ENCODE measurements around the gene LRMDA. TPM values are rescaled to one million over a fixed set of nuclear protein-coding genes. Genes with fewer than 3 reads are reported as not detected.

The LRMDA gene
- total and polyA plus RNA-seq, 2 of the 8 experiments (the other 6 are each of a cell fraction or from before 2014, with no cell fraction given), result 0.86 to 2.8 TPM

GRCh38 chr10:75999001-75999400 lies 567.6 kb downstream of the LRMDA start:
- no peak overlapping the region for H2AK5ac ChIP-seq (ENCODE audit: low read depth, low read length)
- H4K91ac ChIP-seq (replicated peaks; ENCODE audit: insufficient read length, low read length), result no peak overlapping the region
- H3K4me1 ChIP-seq (replicated peaks in 1 of 4; ENCODE audit: control insufficient read depth in 3 of 4, insufficient read depth in 4 of 4, low read length in 3 of 4), result peaks cover 2 to 9% (median 4%) of the 10 kb centered on the region in 4 experiments; a peak in 4 of 7 replicates
- no peak overlapping the region for H2BK15ac ChIP-seq (ENCODE audit: low read length)
- H2BK20ac ChIP-seq (ENCODE audit: low read length), result no peak overlapping the region
- no peaks in the 10 kb centered on the region for H3K79me2 ChIP-seq (ENCODE audit: control insufficient read depth in 1 of 2, insufficient read depth in 2 of 2, low read length in 2 of 2)
- H4K20me1 ChIP-seq (replicated peaks in 1 of 2; ENCODE audit: control insufficient read depth in 1 of 2, insufficient read depth in 2 of 2, low read length in 2 of 2), result no peaks in the 10 kb centered on the region
- H2BK12ac ChIP-seq (ENCODE audit: low read depth, low read length), result no peak overlapping the region
- H3K9ac ChIP-seq (replicated peaks in 1 of 4; ENCODE audit: extremely low read depth in 1 of 4, low read depth in 3 of 4, low read length in 3 of 4), result no peak overlapping the region; a peak in 1 of 7 replicates
- H3K4me2 ChIP-seq (ENCODE audit: insufficient read depth in 1 of 2, low read depth in 2 of 2, low read length in 2 of 2), result no peak overlapping the region
- WGBS, 2 experiments (ENCODE audit: extremely low coverage in 1 of 2, insufficient coverage in 1 of 2, insufficient read length in 1 of 2, insufficient replicate concordance in 2 of 2, low coverage in 1 of 2, low lambda C conversion rate in 2 of 2, missing lambda C conversion rate in 1 of 2), result 97% methylated on average over 2 of the region's 2 CpGs; no CpG with 5 or more reads in 1 of the 2 experiments
- no peak overlapping the region for H3K27ac ChIP-seq (ENCODE audit: low read depth, low read length)
- ChIA-PET CTCF (ENCODE audit: partially characterized antibody) (interaction anchor here (0.8 to 1.5 kb wide), 5 partner anchors 28 to 410 kb away, joined by 3 to 7 read pairs (median 3); no protein-coding TSS in a partner anchor), POLR2A (ENCODE audit: partially characterized antibody) (interaction anchor here (0.6 kb wide), 1 partner anchor 458 kb away, joined by 3 read pairs; no protein-coding TSS in a partner anchor)
- H2AFZ ChIP-seq (ENCODE audit: low read length), result no peak overlapping the region
- no peak overlapping the region for H4K8ac ChIP-seq (ENCODE audit: extremely low read depth, insufficient read depth, low read length)
- no peaks in the 10 kb centered on the region; the same call in 1 of the 2 replicates for H3K79me1 ChIP-seq (ENCODE audit: low read depth, low read length)
- H3K4ac ChIP-seq (replicated peaks; ENCODE audit: insufficient read length, low read depth, low read length), result no peak overlapping the region
- no peak overlapping the region for H3K4me3 ChIP-seq (ENCODE audit: extremely low read depth in 1 of 4, insufficient read depth in 2 of 4, low read depth in 3 of 4, low read length in 4 of 4)
- H3K14ac ChIP-seq (ENCODE audit: insufficient read length), result no peak overlapping the region
- no peak overlapping the region for H3K23ac ChIP-seq (ENCODE audit: insufficient read length)
- DNase-seq (ENCODE audit: low read depth in 1 of 2, low spot score in 2 of 2) (no peak), FAIRE-seq (no peak)
- no peak overlapping the region for H2BK120ac ChIP-seq (replicated peaks; ENCODE audit: low read depth, low read length)
- no peaks in the 10 kb centered on the region for H3K9me3 ChIP-seq (ENCODE audit: insufficient read depth in 2 of 2, low read depth in 1 of 2, low read length in 1 of 2)
- H4K5ac ChIP-seq (ENCODE audit: insufficient read length, low read depth, low read length), result no peak overlapping the region
- H3K27me3 ChIP-seq (replicated peaks in 1 of 4; ENCODE audit: control insufficient read depth in 3 of 4, extremely low read depth in 1 of 4, insufficient read depth in 3 of 4, low read length in 3 of 4), result no peaks in the 10 kb centered on the region; a peak in 2 of 7 replicates
- H3K23me2 ChIP-seq (ENCODE audit: low read depth, low read length), result no peaks in the 10 kb centered on the region
- no peaks in the 10 kb centered on the region for H3K36me3 ChIP-seq (ENCODE audit: control insufficient read depth in 2 of 4, insufficient read depth in 4 of 4, low read length in 3 of 4)
- H2BK5ac ChIP-seq (ENCODE audit: low read depth, low read length), result no peak overlapping the region
- H3K18ac ChIP-seq (ENCODE audit: extremely low read depth, low read length), result no peak overlapping the region
- no peak overlapping the region for H3K56ac ChIP-seq (replicated peaks; ENCODE audit: insufficient read length, low read depth, low read length)
- TF ChIP-seq GABPA (IDR thresholded peaks at IDR 0.05; ENCODE audit: borderline replicate concordance, insufficient read depth, low read length), result no peak
- TF ChIP-seq MAX (IDR thresholded peaks at IDR 0.05), result no peak
- TF ChIP-seq TCF12 (IDR thresholded peaks at IDR 0.05; ENCODE audit: low read depth, low read length), result no peak
- TF ChIP-seq KDM5A (IDR thresholded peaks at IDR 0.05; ENCODE audit: low read length), result no peak
- no peak for TF ChIP-seq USF2 (IDR thresholded peaks at IDR 0.05; ENCODE audit: low read length)
- no peak for TF ChIP-seq NRF1 (IDR thresholded peaks at IDR 0.05; ENCODE audit: low read depth, low read length)
- no peak for TF ChIP-seq CTBP2 (IDR thresholded peaks at IDR 0.05; ENCODE audit: borderline replicate concordance, insufficient read depth, insufficient read length, low read length)
- no peak for TF ChIP-seq ZNF274 (IDR thresholded peaks at IDR 0.05; ENCODE audit: borderline replicate concordance, extremely low read depth, low read length)
- TF ChIP-seq YY1 (IDR thresholded peaks at IDR 0.05; ENCODE audit: low read depth, low read length), result no peak
- TF ChIP-seq EGR1 (IDR thresholded peaks at IDR 0.05; ENCODE audit: borderline replicate concordance, low read depth, low read length), result no peak
- TF ChIP-seq ATF3 (IDR thresholded peaks at IDR 0.05; ENCODE audit: insufficient read depth, low read depth, low read length), result no peak
- no peak for TF ChIP-seq RXRA (IDR thresholded peaks at IDR 0.05; ENCODE audit: insufficient read depth, low read depth, low read length)
